Inflammatory macrophage (primary cell): ENCODE results near the gene FARS2.

Source experiments
- DNase-seq, 2 donors: peaks; one replicate each; pipeline ENCODE4 v3.0.0-alpha.2; 2020 to 2022

The FARS2 gene

DNA sequence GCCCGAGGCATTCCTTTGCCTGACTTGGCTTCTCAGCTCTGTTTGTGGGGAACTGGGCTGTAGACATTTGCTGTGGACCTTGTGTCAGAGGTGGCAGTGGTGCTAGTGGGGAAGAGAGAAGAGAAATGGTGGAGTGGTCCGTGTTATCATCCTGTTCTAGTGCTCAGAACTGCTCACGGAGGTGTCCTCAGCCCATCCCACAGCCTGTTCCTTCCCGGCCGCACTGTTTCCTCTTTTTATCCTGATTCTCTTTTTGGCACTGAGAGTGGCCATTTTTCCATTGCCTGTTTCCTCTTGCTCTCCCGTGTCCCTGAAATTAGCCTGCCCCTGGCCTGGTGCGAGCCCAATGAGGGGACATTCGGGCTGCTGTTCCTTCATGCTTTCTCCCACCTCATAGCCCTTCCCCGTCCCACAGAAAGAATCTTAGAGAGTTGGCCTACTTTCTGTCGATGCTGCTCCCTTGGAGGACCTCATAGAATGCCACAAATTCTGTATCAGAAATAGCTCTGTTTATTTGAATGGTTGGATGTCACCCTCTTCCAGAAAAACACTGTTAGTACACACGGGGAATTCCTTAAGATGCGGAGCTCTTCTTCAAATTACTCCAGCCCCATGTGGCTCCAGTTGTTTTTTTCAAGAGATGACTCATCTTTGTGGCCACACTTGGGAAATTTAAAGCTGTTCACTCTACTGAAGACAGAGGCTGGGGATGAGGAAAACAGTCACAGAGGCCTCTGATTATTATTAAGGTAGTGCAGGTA, 26.1 kb downstream of the FARS2 start:
- DNase-seq: peak; percentile 31 to 45

GRCh38 chr6:5287966-5288297, 26.6 kb downstream of the FARS2 start:
- DNase-seq: no peak

DNA sequence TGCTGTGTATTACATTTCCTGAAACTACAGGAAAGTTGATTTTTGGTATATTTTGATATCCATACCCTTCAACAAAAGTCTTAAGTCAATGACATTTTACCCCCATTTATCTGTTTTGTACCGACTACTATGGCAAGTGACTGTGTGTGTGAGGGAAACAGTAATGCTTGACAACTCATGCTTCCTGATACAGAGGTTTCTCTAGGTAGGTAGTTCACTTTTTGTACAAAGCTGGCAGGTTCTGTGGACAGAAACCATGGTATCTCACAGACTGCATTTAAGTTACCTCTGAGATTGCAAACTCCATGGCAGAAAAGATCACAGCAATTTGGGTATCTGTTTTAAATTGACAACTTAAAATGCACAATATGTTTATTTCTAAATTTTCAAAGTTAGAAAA, 28.8 kb downstream of the FARS2 start:
- no peak for DNase-seq

- DNase-seq: no peak
Measured at GRCh38 chr6:5290500-5290899, 29.2 kb downstream of the FARS2 start.

- DNase-seq: no peak
Measured at GRCh38 chr6:5292154-5292553, 30.8 kb downstream of the FARS2 start.

DNA sequence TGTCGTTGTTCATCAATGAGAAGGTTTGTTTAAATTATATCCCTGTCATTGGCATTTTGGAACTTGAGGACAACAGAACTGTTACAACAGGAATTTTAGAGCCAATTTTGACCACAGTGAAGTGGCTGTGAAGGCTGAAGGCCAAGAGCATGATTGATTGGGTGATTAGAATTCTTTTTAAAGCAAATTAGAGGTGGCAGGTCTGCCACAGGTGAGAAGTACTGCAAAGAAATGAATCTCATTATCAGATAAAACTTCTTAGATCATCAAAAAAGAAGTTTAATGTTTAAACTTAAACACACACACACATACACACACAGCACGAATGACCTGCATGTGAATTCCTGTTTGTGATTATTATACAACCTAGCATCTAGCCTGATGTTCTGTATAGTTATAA, 32.4 kb downstream of the FARS2 start:
- no peak for DNase-seq

GRCh38 chr6:5294392-5295211, 33.3 kb downstream of the FARS2 start:
- DNase-seq: peak; percentile 78 to 80

DNA sequence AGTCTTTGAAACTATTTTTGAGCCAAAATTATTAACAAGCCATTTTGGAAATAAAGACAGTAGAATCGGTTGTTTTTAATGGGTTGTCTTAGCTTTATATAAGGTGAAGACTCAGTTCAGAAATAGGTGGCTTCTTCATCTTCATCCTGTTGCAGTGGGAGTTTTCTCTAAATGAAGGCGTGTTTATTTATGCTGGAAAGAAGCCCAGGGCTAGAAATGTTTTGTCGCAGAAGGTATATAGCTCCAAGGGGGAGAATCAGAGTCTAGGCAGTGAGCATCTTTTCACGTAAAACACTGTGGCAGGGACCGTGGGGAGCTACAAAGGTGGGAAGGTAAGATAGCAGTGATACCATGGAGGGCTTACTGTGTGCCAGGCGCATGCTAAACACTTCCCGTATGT, 34.3 kb downstream of the FARS2 start:
- no peak for DNase-seq

DNA sequence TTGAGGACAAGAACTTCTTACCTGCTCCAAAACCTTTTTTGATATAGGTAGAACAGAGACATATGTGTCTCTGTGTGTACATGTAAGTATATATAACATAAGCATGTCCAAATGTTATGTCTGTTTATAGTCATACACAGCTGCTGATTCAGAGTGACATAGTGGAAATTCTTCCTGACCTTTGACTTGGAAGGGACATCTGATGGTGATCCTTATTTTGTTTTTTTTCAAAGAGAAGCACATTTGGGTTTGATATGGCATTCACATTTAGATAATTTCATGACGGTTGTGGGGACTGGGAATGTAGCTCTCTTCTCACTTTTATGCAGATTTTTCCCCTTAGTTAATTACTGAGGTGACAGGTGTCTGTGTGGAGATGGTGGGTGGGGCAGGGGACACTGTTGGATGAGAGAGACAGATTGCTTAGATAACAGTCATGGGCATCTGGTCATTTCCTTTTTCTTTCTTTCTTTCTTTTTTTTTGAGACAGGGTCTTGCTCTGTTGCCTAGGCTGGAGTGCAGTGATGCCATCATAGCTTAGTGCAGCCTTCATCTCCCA, 39.0 kb downstream of the FARS2 start:
- DNase-seq: peak; percentile 15 to 33

GRCh38 chr6:5302220-5302946, 41.1 kb downstream of the FARS2 start:
- no peak for DNase-seq

- DNase-seq: peak in 1 of 2 donors; percentile 17
Measured at GRCh38 chr6:5302995-5303622, 41.8 kb downstream of the FARS2 start.

GRCh38 chr6:5303682-5304081, 42.4 kb downstream of the FARS2 start:
- DNase-seq: no peak

- DNase-seq: no peak
Measured at GRCh38 chr6:5305968-5306626, 44.8 kb downstream of the FARS2 start.

DNA sequence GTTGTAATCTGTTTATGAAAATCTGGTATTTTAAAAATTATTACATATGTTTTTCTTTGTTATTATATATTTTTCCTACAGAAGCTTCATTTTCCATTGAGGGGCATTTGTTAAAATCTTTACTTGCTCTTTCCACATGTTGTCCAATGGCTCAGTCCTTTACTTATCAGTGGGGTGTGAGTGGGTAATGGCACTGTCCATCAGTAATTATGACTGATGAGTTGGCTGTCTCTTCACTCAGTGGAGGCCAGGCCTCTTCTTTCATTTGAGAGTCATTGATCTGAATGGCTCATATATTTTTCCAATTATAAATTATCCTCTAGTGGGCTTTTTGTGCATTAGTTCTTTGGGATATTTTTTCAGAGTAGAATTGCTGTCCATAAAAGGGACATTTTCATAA, 45.7 kb downstream of the FARS2 start:
- no peak for DNase-seq

DNA sequence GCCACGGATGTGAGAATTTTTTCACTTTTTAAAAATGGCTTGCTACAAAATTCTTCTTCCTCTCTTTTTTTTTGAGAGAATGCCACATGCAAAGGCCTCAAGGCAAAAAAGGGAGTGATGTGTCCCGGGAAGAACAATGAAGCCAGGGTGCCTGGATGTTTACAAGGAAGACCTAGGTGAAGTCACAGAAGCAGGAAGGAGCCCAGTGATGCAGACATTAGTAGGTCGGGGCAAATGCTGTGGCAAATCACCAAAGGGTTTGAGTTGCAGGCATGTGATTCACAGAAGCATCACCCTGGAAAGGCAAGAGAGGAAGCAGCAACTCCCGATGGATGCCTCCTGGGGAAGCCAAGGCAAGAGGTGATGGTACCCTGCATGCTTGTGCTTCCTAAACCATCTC, 46.8 kb downstream of the FARS2 start:
- no peak for DNase-seq

GRCh38 chr6:5314191-5314865, 53.0 kb downstream of the FARS2 start:
- no peak for DNase-seq

DNA sequence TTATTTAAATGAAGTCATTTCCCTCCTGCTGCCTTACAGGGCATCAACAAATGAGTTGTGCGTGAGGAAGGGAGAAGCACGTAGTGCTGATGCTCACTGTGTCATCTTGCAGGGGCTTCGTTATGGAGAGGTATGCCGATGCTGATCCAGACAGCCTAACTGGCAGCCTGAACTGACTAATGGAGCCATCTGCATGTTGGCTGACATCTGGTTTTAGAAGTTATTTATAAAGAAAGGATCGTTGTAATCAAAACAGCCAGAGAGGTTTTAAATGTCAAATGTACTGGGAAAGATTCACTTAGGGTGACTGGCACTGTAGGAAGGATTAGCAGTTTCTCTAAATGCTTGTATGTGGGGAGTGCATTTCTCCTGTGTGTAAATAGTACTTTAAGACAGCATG, 54.6 kb downstream of the FARS2 start:
- no peak for DNase-seq

GRCh38 chr6:5316951-5317350, 55.6 kb downstream of the FARS2 start:
- no peak for DNase-seq

GRCh38 chr6:5318617-5319272, 57.4 kb downstream of the FARS2 start:
- no peak for DNase-seq

DNA sequence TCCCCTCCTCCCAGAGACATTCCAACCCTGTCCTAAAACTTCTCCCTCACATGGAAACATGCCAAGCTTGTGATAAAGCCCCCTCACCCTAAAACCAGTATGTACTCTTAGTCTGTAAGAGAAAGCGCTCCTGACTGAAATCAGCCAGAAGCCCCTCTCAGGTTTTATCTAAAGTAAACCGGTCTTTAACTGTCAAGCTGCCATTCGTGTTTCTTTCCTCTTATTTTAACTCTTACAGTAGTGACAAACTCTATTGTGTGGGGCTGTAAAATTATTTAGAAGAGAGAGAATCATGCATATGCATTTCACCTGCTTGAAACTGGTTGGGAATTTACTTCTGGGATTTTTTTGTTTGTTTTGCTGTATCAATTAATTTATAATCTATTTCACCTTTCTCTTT, 62.7 kb downstream of the FARS2 start:
- DNase-seq: no peak

DNA sequence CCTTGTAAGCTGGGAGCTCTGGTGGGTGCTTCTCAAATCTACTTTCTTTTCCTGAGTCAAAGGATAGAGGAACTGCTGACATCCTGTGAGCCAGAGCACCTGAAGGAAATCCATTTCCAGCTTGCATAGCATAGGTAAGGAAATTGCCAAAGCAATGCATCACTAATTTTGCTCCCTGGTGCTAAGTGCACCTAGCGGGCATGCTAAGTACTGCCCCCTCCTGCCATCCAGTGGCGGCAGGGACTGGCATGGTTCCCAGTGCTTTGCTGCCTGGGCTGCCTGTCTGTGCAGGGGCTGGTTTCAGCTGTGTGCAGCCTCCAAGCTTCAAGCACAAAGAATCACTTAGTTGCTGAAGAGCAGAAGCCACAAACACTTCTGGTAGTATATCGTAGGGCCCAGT, 63.9 kb downstream of the FARS2 start:
- DNase-seq: no peak
